WTC11 (cell line): Measurements from ENCODE around the gene ANP32B. TPM values are rescaled to one million over a fixed set of nuclear protein-coding genes. Genes with fewer than 3 reads are reported as not detected.

Experiments used
- ATAC-seq: fragments of 200-7000 bp; cut with Tn5 transposase; 2 replicates; pipeline ENCODE4 v1.10.0; 2021; ENCODE audit warnings: mild to moderate bottlenecking, moderate library complexity
- CTCF ChIA-PET: fragments of 300-600 bp; sonication (Branson Sonifier 250); formaldehyde crosslinking; loops from one replicate; lab custom pipeline; 2021; ENCODE audit warnings: antibody characterized with exemption; lab: Charles Lee
- POLR2A ChIA-PET: fragments of 350-600 bp; sonication (Branson Sonifier 250); formaldehyde crosslinking; loops from one replicate; lab custom pipeline; 2021; ENCODE audit warnings: antibody characterized with exemption; lab: Charles Lee
- DNase-seq: peaks from one replicate; pipeline ENCODE4 v3.0.0; 2021; ENCODE audit warnings: low spot score
- H3K27ac Mint-ChIP-seq: 2 replicates; pipeline ENCODE4 v1.8.0; 2021; ENCODE audit warnings: mixed read lengths
- H3K27me3 Mint-ChIP-seq: 2 replicates; pipeline ENCODE4 v1.8.0; 2021; ENCODE audit warnings: low read depth, mild to moderate bottlenecking, moderate library complexity, mixed read lengths
- H3K36me3 Mint-ChIP-seq: 2 replicates; pipeline ENCODE4 v1.8.0; 2021; ENCODE audit warnings: mixed read lengths
- H3K4me1 Mint-ChIP-seq: 2 replicates; pipeline ENCODE4 v1.8.0; 2022; ENCODE audit warnings: mixed read lengths
- H3K4me3 Mint-ChIP-seq: 2 replicates; pipeline ENCODE4 v1.8.0; 2021; ENCODE audit warnings: mild to moderate bottlenecking, moderate library complexity, mixed read lengths
- H3K9me3 Mint-ChIP-seq: 2 replicates; pipeline ENCODE4 v1.8.0; 2021; ENCODE audit warnings: mixed read lengths
- AFF4 ChIP-seq: sonication (generic); formaldehyde crosslinking; IDR thresholded peaks from 2 replicates; pipeline ENCODE4 v1.8.1; 2023; ENCODE audit warnings: mild to moderate bottlenecking, missing genetic modification reagents, borderline replicate concordance
- E2F1 ChIP-seq: sonication (generic); formaldehyde crosslinking; IDR thresholded peaks from 2 replicates; pipeline ENCODE4 v1.8.0; 2022; ENCODE audit warnings: mild to moderate bottlenecking, missing genetic modification reagents
- E2F5 ChIP-seq: sonication (generic); formaldehyde crosslinking; IDR thresholded peaks from 2 replicates; pipeline ENCODE4 v1.8.1; 2022; ENCODE audit warnings: mild to moderate bottlenecking, moderate library complexity, missing genetic modification reagents
- MXD4 ChIP-seq: fragments of 250-450 bp; sonication (Bioruptor Pico); IDR thresholded peaks from 2 replicates; pipeline ENCODE4 v1.8.0; 2021; ENCODE audit warnings: mild to moderate bottlenecking, moderate library complexity, borderline replicate concordance
- NFATC4 ChIP-seq: fragments of 250-450 bp; sonication (Bioruptor Pico); IDR thresholded peaks from 2 replicates; pipeline ENCODE4 v1.9.0; 2021; ENCODE audit warnings: mild to moderate bottlenecking
- NR2C2 ChIP-seq: sonication (generic); formaldehyde crosslinking; IDR thresholded peaks from 2 replicates; pipeline ENCODE4 v1.8.0; 2022; ENCODE audit warnings: mild to moderate bottlenecking, missing genetic modification reagents
- OVOL2 ChIP-seq: fragments of 250-450 bp; sonication (Bioruptor Pico); IDR thresholded peaks from 2 replicates; pipeline ENCODE4 v1.9.0; 2021; ENCODE audit warnings: mild to moderate bottlenecking, borderline replicate concordance
- ZNF425 ChIP-seq: fragments of 250-450 bp; sonication (Bioruptor Pico); conservative IDR thresholded peaks from 2 replicates; pipeline ENCODE4 v1.9.0; 2021; ENCODE audit warnings: mild to moderate bottlenecking
- ZNF671 ChIP-seq: fragments of 250-450 bp; sonication (Bioruptor Pico); IDR thresholded peaks from 2 replicates; pipeline ENCODE4 v1.8.0; 2021; ENCODE audit warnings: mild to moderate bottlenecking
- total RNA-seq: library from RNA; stranded (reverse); gene quantifications from 3 replicates; pipeline ENCODE4 v1.2.3, GENCODE V29; 2021
- TF ChIP-seq, protein P1 (sequence below): fragments of 250-450 bp; sonication (Bioruptor Pico); IDR thresholded peaks from 2 replicates; pipeline ENCODE4 v1.8.0; 2021; ENCODE audit warnings: mild to moderate bottlenecking
- TF ChIP-seq, protein P2 (sequence below): sonication (generic); formaldehyde crosslinking; IDR thresholded peaks from 2 replicates; pipeline ENCODE4 v1.8.1; 2022; ENCODE audit warnings: low read depth, missing genetic modification reagents, borderline replicate concordance
- TF ChIP-seq, protein P3 (sequence below): sonication (generic); formaldehyde crosslinking; IDR thresholded peaks from 2 replicates; pipeline ENCODE4 v1.8.1; 2023; ENCODE audit warnings: mild to moderate bottlenecking, missing genetic modification reagents, moderate library complexity

ANP32B gene
- total RNA-seq, 1 experiment from 2014 or later = 150 TPM

DNA sequence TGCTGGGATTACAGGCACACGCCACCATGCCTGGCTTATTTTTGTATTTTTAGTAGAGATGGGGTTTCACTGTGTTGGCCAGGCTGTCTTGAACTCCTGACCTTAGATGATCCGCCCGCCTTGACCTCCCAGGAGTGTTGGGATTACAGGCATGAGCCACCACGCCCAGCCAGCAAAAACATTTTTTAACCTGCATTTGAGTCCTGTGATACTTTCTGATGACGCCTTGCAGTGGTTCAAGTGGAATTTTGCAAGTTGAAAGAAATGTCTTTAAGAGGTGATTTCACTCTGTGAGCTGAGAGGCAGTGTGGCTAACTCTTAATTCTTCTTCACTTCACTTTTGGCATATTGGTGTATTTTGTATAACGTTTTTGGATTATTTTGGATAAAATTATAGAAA, 9.1 kb downstream of the ANP32B start (continued):
- TF ChIP-seq, protein P1, sequence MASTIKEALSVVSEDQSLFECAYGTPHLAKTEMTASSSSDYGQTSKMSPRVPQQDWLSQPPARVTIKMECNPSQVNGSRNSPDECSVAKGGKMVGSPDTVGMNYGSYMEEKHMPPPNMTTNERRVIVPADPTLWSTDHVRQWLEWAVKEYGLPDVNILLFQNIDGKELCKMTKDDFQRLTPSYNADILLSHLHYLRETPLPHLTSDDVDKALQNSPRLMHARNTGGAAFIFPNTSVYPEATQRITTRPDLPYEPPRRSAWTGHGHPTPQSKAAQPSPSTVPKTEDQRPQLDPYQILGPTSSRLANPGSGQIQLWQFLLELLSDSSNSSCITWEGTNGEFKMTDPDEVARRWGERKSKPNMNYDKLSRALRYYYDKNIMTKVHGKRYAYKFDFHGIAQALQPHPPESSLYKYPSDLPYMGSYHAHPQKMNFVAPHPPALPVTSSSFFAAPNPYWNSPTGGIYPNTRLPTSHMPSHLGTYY (CRISPR knock-in tag) = no peak
- no peak for TF ChIP-seq OVOL2 (CRISPR knock-in tag)
- no peak for TF ChIP-seq NR2C2 (CRISPR knock-in tag)
- no peak for TF ChIP-seq E2F1 (CRISPR knock-in tag)
- no peak for TF ChIP-seq ZNF671
- TF ChIP-seq, all 79 proteins: peak for 0

DNA sequence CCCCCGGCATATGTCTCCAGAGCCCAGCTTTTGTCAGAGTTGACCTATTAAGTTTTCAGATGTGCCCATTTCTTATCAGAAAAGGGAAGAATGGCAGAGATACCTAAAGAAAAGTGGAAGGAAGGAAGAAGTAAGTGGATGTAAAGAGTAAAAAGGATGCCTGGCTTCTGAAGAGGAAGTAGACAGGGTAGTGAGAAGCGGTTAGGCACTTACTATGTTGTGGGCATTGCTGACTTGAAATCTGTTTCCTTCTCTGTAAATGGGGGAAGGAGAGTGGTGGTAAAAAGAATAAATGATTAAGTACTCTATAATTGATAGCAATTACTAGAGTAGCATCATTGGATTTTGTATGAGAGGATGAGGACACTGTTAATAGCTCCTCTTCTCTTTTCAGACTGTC, 9.9 kb downstream of the ANP32B start:
- Mint-ChIP-seq H3K36me3 (peaks cover 15% of the 10 kb centered on the region), H3K4me3 (no peak overlapping the region), H3K4me1 (peaks cover 26% of the 10 kb centered on the region), H3K27ac (no peak overlapping the region), H3K9me3 (no peaks in the 10 kb centered on the region), H3K27me3 (peaks cover 5% of the 10 kb centered on the region)
- POLR2A ChIA-PET = no interaction called here
- ATAC-seq = no peak
- TF ChIP-seq AFF4 (CRISPR knock-in tag) = no peak
- no peak for TF ChIP-seq MXD4 (CRISPR knock-in tag)
- TF ChIP-seq, protein P2, sequence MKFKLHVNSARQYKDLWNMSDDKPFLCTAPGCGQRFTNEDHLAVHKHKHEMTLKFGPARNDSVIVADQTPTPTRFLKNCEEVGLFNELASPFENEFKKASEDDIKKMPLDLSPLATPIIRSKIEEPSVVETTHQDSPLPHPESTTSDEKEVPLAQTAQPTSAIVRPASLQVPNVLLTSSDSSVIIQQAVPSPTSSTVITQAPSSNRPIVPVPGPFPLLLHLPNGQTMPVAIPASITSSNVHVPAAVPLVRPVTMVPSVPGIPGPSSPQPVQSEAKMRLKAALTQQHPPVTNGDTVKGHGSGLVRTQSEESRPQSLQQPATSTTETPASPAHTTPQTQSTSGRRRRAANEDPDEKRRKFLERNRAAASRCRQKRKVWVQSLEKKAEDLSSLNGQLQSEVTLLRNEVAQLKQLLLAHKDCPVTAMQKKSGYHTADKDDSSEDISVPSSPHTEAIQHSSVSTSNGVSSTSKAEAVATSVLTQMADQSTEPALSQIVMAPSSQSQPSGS = no peak
- TF ChIP-seq E2F5 (CRISPR knock-in tag) = no peak
- no peak for TF ChIP-seq NFATC4
- no peak for TF ChIP-seq ZNF425 (CRISPR knock-in tag)
- TF ChIP-seq, protein P3, sequence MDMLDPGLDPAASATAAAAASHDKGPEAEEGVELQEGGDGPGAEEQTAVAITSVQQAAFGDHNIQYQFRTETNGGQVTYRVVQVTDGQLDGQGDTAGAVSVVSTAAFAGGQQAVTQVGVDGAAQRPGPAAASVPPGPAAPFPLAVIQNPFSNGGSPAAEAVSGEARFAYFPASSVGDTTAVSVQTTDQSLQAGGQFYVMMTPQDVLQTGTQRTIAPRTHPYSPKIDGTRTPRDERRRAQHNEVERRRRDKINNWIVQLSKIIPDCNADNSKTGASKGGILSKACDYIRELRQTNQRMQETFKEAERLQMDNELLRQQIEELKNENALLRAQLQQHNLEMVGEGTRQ (CRISPR knock-in tag) = no peak
- DNase-seq = no peak
- CTCF ChIA-PET = interaction anchor here (0.6 kb wide), 1 partner anchor 13 kb away, joined by 3 read pairs; no protein-coding TSS in a partner anchor
